Astrocyte (in vitro differentiated cells and primary cell): ENCODE results near the gene TRMT6. TPM values are rescaled to one million over a fixed set of nuclear protein-coding genes. Genes with fewer than 3 reads are reported as not detected.
A peak's percentile ranks its signal among the peaks of the same experiment; 100 is the strongest.

Experiments used
- DNase-seq: peaks from one replicate; pipeline ENCODE4 v3.0.0-alpha.2; 2010; ENCODE audit warnings: low read depth
- FAIRE-seq: peaks from 2 replicates; lab custom pipeline; 2011; peaks lifted over from hg19 to GRCh38; lab: Jason Lieb, UNC
- H2AFZ ChIP-seq: 2 replicates; pipeline ENCODE4 v1.6.0; 2012; ENCODE audit warnings: low read depth, low read length, inconsistent platforms
- H3K27ac ChIP-seq: 2 replicates; pipeline ENCODE4 v1.5.1; 2011; ENCODE audit warnings: low read depth, low read length, inconsistent platforms
- H3K27me3 ChIP-seq: 2 replicates; pipeline ENCODE4 v1.6.0; 2011; ENCODE audit warnings: low read length, inconsistent platforms; ENCODE audit not compliant: insufficient read depth
- H3K36me3 ChIP-seq: 2 replicates; pipeline ENCODE4 v1.5.1; 2011; ENCODE audit warnings: low read length, inconsistent platforms; ENCODE audit not compliant: insufficient read depth
- H3K4me1 ChIP-seq: 2 replicates; pipeline ENCODE4 v1.5.1; 2011; ENCODE audit warnings: low read length, inconsistent platforms; ENCODE audit not compliant: insufficient read depth
- H3K4me2 ChIP-seq: 2 replicates; pipeline ENCODE4 v1.6.0; 2012; ENCODE audit warnings: low read length, inconsistent platforms
- H3K4me3 ChIP-seq: 2 replicates; pipeline ENCODE4 v1.5.1; 2011; ENCODE audit warnings: low read depth, mild to moderate bottlenecking, low read length, inconsistent platforms; ENCODE audit not compliant: insufficient read depth
- H3K79me2 ChIP-seq: 2 replicates; pipeline ENCODE4 v1.6.0; 2012; ENCODE audit warnings: mild to moderate bottlenecking, low read length, inconsistent platforms; ENCODE audit not compliant: insufficient read depth
- H3K9ac ChIP-seq: 2 replicates; pipeline ENCODE4 v1.6.0; 2012; ENCODE audit warnings: mild to moderate bottlenecking, low read length, inconsistent platforms
- H3K9me3 ChIP-seq: 2 replicates; pipeline ENCODE4 v1.5.1; 2012; ENCODE audit warnings: low read depth, mild to moderate bottlenecking, low read length, inconsistent platforms; ENCODE audit not compliant: insufficient read depth
- H4K20me1 ChIP-seq: 2 replicates; pipeline ENCODE4 v1.6.0; 2012; ENCODE audit warnings: low read length, inconsistent platforms; ENCODE audit not compliant: insufficient read depth
- H3K27ac Mint-ChIP-seq: one replicate; pipeline ENCODE4 v1.8.0; 2021; ENCODE audit warnings: mild to moderate bottlenecking, mixed read lengths; ENCODE audit not compliant: unreplicated experiment
- H3K27me3 Mint-ChIP-seq: one replicate; pipeline ENCODE4 v1.8.0; 2021; ENCODE audit warnings: low read depth, mixed read lengths; ENCODE audit not compliant: unreplicated experiment
- H3K36me3 Mint-ChIP-seq: one replicate; pipeline ENCODE4 v1.8.0; 2021; ENCODE audit warnings: low read depth, mixed read lengths; ENCODE audit not compliant: unreplicated experiment
- H3K4me1 Mint-ChIP-seq: one replicate; pipeline ENCODE4 v1.8.0; 2021; ENCODE audit warnings: low read depth, mixed read lengths; ENCODE audit not compliant: unreplicated experiment
- H3K4me3 Mint-ChIP-seq: one replicate; pipeline ENCODE4 v1.8.0; 2021; ENCODE audit warnings: mild to moderate bottlenecking, moderate library complexity, mixed read lengths; ENCODE audit not compliant: unreplicated experiment
- H3K9me3 Mint-ChIP-seq: one replicate; pipeline ENCODE4 v1.8.0; 2021; ENCODE audit warnings: mild to moderate bottlenecking, mixed read lengths; ENCODE audit not compliant: unreplicated experiment
- CTCF ChIP-seq: IDR thresholded peaks from 2 replicates; pipeline ENCODE4 v1.5.1; 2011; ENCODE audit warnings: low read depth, mild to moderate bottlenecking, inconsistent platforms, low read length, moderate library complexity; ENCODE audit not compliant: insufficient read depth
- EZH2 ChIP-seq: IDR thresholded peaks from 2 replicates; pipeline ENCODE4 v1.6.1; 2012; ENCODE audit warnings: mild to moderate bottlenecking, low read length, inconsistent platforms; ENCODE audit not compliant: insufficient read depth
- total RNA-seq: library from RNA; stranded (reverse); gene quantifications from 2 replicates; pipeline ENCODE4 v1.2.1, GENCODE V29; 2021

TRMT6 gene
- total RNA-seq, 1 donor from 2014 or later: 14.4 TPM

DNA sequence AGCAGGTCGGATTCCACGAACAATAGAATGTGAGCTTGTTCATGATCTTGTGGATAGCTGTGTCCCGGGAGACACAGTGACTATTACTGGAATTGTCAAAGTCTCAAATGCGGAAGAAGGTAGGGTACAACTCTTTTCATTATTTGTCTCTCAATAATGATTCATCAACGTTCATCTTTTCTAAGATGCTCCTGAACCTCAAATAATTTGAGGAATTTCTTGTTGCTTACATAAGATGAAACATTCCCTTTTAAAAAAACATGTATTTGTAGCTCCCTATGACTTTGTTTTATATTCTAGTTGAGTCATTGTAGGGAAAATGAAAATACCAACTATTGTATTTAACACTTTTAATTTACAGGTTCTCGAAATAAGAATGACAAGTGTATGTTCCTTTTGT, 17.1 kb upstream of the TRMT6 start:
- Histone ChIP-seq H3K4me3 (no peak overlapping the region), H3K27me3 (no peaks in the 10 kb centered on the region), H3K9ac (no peak overlapping the region), H3K36me3 (peaks cover 17% of the 10 kb centered on the region), H4K20me1 (no peaks in the 10 kb centered on the region), H3K9me3 (no peaks in the 10 kb centered on the region), H3K79me2 (no peaks in the 10 kb centered on the region), H3K4me2 (peak overlapping the region; percentile 11), H2AFZ (no peak overlapping the region), H3K27ac (no peak overlapping the region), H3K4me1 (no peaks in the 10 kb centered on the region)
- Mint-ChIP-seq H3K36me3 (no peaks in the 10 kb centered on the region), H3K4me1 (no peaks in the 10 kb centered on the region), H3K9me3 (no peaks in the 10 kb centered on the region), H3K27ac (no peak overlapping the region), H3K4me3 (no peak overlapping the region), H3K27me3 (no peaks in the 10 kb centered on the region)
- peak; percentile 58 for FAIRE-seq
- TF ChIP-seq CTCF: no peak
- no peak for DNase-seq

GRCh38 chr20:5949943-5950270, 426 bp downstream of the TRMT6 start:
- Mint-ChIP-seq H3K9me3 (no peaks in the 10 kb centered on the region), H3K36me3 (peaks cover 6% of the 10 kb centered on the region), H3K4me1 (peaks cover 11% of the 10 kb centered on the region), H3K4me3 (peak overlapping the region; percentile 100), H3K27me3 (no peaks in the 10 kb centered on the region), H3K27ac (peak overlapping the region; percentile 91)
- H3K4me2 ChIP-seq: peak overlapping the region; percentile 99
- peaks cover 12% of the 10 kb centered on the region for H4K20me1 ChIP-seq
- H3K36me3 ChIP-seq: peaks cover 31% of the 10 kb centered on the region
- H3K79me2 ChIP-seq: peaks cover 53% of the 10 kb centered on the region
- no peak for TF ChIP-seq EZH2
- no peak for TF ChIP-seq CTCF
- no peak for DNase-seq
- no peaks in the 10 kb centered on the region for H3K9me3 ChIP-seq
- H2AFZ ChIP-seq: peak overlapping the region; percentile 96
- peaks cover 21% of the 10 kb centered on the region for H3K4me1 ChIP-seq
- peak overlapping the region; percentile 51 for H3K27ac ChIP-seq
- peak overlapping the region; percentile 82 for H3K4me3 ChIP-seq
- H3K27me3 ChIP-seq: no peaks in the 10 kb centered on the region
- peak overlapping the region; percentile 88 for H3K9ac ChIP-seq
- no peak for FAIRE-seq

DNA sequence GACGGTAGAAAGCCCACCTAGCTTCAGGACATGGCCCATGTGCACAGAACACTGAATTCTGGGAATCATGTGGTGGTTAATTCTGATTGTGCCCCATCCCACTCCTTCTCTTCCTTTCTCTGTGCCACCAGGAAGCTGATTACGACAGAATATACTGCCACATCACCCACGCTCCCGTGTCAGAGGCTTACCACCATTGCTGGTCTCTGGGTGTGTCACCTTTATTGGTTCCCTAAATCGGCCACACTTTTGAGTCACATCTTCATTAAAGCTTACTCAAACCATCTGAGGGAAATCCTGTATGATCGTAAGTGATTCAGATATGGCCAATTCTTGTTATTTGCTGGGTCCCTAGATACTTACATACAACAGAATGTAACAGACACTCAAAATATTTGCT, 3.1 kb downstream of the TRMT6 start:
- Mint-ChIP-seq H3K4me1 (peaks cover 11% of the 10 kb centered on the region), H3K36me3 (peaks cover 13% of the 10 kb centered on the region), H3K27me3 (no peaks in the 10 kb centered on the region), H3K4me3 (no peak overlapping the region), H3K27ac (no peak overlapping the region), H3K9me3 (no peaks in the 10 kb centered on the region)
- H4K20me1 ChIP-seq: peaks cover 16% of the 10 kb centered on the region
- H3K9me3 ChIP-seq: no peaks in the 10 kb centered on the region
- H3K4me2 ChIP-seq: no peak overlapping the region
- no peak overlapping the region for H3K4me3 ChIP-seq
- TF ChIP-seq CTCF: no peak
- TF ChIP-seq EZH2: no peak
- H3K9ac ChIP-seq: no peak overlapping the region
- no peak overlapping the region for H3K27ac ChIP-seq
- FAIRE-seq (no peak), DNase-seq (no peak)
- H3K36me3 ChIP-seq: peaks cover 36% of the 10 kb centered on the region
- peaks cover 21% of the 10 kb centered on the region for H3K4me1 ChIP-seq
- peaks cover 53% of the 10 kb centered on the region for H3K79me2 ChIP-seq
- no peak overlapping the region for H2AFZ ChIP-seq
- no peaks in the 10 kb centered on the region for H3K27me3 ChIP-seq
